Left ventricle myocardium inferior (tissue), 1 donor: Measurements from ENCODE around the gene HLA-DMA. TPM values are rescaled to one million over a fixed set of nuclear protein-coding genes. Genes with fewer than 3 reads are reported as not detected.

Experiments
- DNase-seq: peaks from one replicate; pipeline ENCODE4 v3.0.0-alpha.2; 2020
- H3K27ac ChIP-seq: fragments of 200-600 bp; replicated peaks from 2 replicates; pipeline ENCODE4 v1.8.0; 2021
- H3K27me3 ChIP-seq: fragments of 200-600 bp; 2 replicates; pipeline ENCODE4 v1.8.0; 2021; ENCODE audit warnings: low read depth
- H3K36me3 ChIP-seq: fragments of 200-600 bp; 2 replicates; pipeline ENCODE4 v1.8.0; 2021
- H3K4me1 ChIP-seq: fragments of 200-600 bp; 2 replicates; pipeline ENCODE4 v1.8.0; 2021
- H3K4me3 ChIP-seq: fragments of 200-600 bp; 2 replicates; pipeline ENCODE4 v1.8.0; 2021; ENCODE audit warnings: mild to moderate bottlenecking, moderate library complexity
- H3K9me3 ChIP-seq: fragments of 200-600 bp; replicated peaks from 2 replicates; pipeline ENCODE4 v1.8.0; 2021
- CTCF ChIP-seq: fragments of 200-600 bp; IDR thresholded peaks from 2 replicates; pipeline ENCODE4 v1.8.0; 2021; ENCODE audit warnings: antibody characterized with exemption, mild to moderate bottlenecking, borderline replicate concordance
- intact Hi-C: fragments of 100-400 bp; cut with micrococcal nuclease; formaldehyde crosslinking; loops from one replicate; pipeline ENCODE4 v1.11.0; 2022
- total RNA-seq: library from RNA; stranded (reverse); fragmentation: NEBNext Ultra II Directional; extraction: Animal tissue kit (Norgen Biotek cat#: 25700); gene quantifications from one replicate; pipeline ENCODE4 v1.2.1, GENCODE V29; 2021
- donor health status: DM: no; HTN: yes; CAD: no; lungs with severe emphysema.

HLA-DMA gene
- total RNA-seq, 1 donor from 2014 or later: 15.8 TPM

DNA sequence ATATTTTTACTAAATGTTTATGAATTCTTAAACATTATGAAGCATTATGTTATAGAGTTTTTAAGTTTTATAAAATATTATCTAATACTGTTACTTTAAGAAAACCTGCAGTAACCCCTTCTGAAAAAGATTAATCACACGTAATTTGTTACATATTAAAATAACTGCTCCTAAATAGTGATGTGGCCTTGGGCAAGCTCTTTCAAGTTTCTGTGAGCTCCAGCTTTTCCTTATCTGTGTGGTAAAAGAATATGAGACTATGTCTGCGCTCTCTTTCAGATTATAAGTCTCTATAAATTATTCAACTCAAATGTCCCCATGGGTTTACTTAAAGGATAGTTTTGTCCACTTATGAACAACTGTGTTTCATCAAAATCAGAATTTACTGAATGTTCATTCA lies 44.0 kb downstream of the HLA-DMA start:
- no peaks in the 10 kb centered on the region for H3K4me1 ChIP-seq
- DNase-seq: no peak
- no peak overlapping the region for H3K27ac ChIP-seq
- intact Hi-C loops: no loop called here
- no peaks in the 10 kb centered on the region for H3K36me3 ChIP-seq
- H3K27me3 ChIP-seq: peaks cover 19% of the 10 kb centered on the region
- no peak overlapping the region for H3K4me3 ChIP-seq
- H3K9me3 ChIP-seq: no peaks in the 10 kb centered on the region
- TF ChIP-seq CTCF: no peak

GRCh38 chr6:32906539-32906938 lies 46.4 kb downstream of the HLA-DMA start:
- H3K27me3 ChIP-seq: peaks cover 5% of the 10 kb centered on the region
- intact Hi-C loops: no loop called here
- no peaks in the 10 kb centered on the region for H3K36me3 ChIP-seq
- H3K4me1 ChIP-seq: no peaks in the 10 kb centered on the region
- no peak overlapping the region for H3K27ac ChIP-seq
- H3K4me3 ChIP-seq: no peak overlapping the region
- H3K9me3 ChIP-seq: no peaks in the 10 kb centered on the region
- DNase-seq: no peak
- no peak for TF ChIP-seq CTCF

- no peak overlapping the region for H3K27ac ChIP-seq
- DNase-seq: no peak
- peaks cover 7% of the 10 kb centered on the region for H3K36me3 ChIP-seq
- H3K27me3 ChIP-seq: no peaks in the 10 kb centered on the region
- TF ChIP-seq CTCF: no peak
- no peaks in the 10 kb centered on the region for H3K4me1 ChIP-seq
- intact Hi-C loops: no loop called here
- H3K4me3 ChIP-seq: no peak overlapping the region
- H3K9me3 ChIP-seq: no peaks in the 10 kb centered on the region
These were observed 47.8 kb downstream of the HLA-DMA start for GRCh38 chr6:32905078-32905477.

DNA sequence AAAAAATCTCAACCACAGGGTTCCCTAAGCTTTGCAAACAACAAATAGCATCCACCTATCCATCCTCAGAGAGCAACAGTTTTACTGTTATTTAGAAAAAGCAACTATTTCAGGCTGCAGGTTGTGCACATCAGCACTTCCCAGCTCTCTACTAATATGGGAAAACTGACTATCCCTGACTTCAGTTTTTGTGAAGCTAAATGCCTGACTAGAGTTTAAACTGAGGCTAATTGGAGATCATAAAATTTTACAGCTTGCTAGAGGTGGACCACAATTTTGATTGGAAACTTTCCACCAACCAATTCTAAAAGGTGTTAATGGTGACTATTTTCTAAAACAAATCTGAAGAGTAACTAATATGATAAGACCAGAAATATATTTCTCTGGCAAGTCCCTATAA lies 48.9 kb downstream of the HLA-DMA start:
- Histone ChIP-seq H3K4me1 (no peaks in the 10 kb centered on the region), H3K4me3 (no peak overlapping the region), H3K9me3 (no peaks in the 10 kb centered on the region), H3K36me3 (peaks cover 7% of the 10 kb centered on the region), H3K27me3 (no peaks in the 10 kb centered on the region), H3K27ac (no peak overlapping the region)
- intact Hi-C loops: no loop called here
- no peak for DNase-seq
- no peak for TF ChIP-seq CTCF

Other genes with a start within 250 kb of the HLA-DMA start
- gene HLA-DQA2, start 211.7 kb downstream of the HLA-DMA start, total RNA-seq: 1.8 TPM
- gene HLA-DQB2, start 189.6 kb downstream of the HLA-DMA start, total RNA-seq: 1.9 TPM
- gene HLA-DOB, start 136.1 kb downstream of the HLA-DMA start, total RNA-seq: not detected
- 22.4 TPM for gene TAP2, start 114.4 kb downstream of the HLA-DMA start, total RNA-seq
- 13.2 TPM for gene PSMB8, start 109.0 kb downstream of the HLA-DMA start, total RNA-seq
- gene TAP1, start 99.4 kb downstream of the HLA-DMA start, total RNA-seq: 15.5 TPM
- 13.4 TPM for gene PSMB9, start 98.9 kb downstream of the HLA-DMA start, total RNA-seq
- 9.1 TPM for gene HLA-DMB, start 12.1 kb downstream of the HLA-DMA start, total RNA-seq
- gene BRD2, start 15.5 kb upstream of the HLA-DMA start, total RNA-seq: 63.4 TPM
- gene HLA-DOA, start 56.5 kb upstream of the HLA-DMA start, total RNA-seq: 1.8 TPM
- 28.8 TPM for gene HLA-DPA1, start 120.6 kb upstream of the HLA-DMA start, total RNA-seq
- gene HLA-DPB1, start 122.9 kb upstream of the HLA-DMA start, total RNA-seq: 34.1 TPM
- gene COL11A2, start 239.4 kb upstream of the HLA-DMA start, total RNA-seq: 1.3 TPM
- 40.3 TPM for gene RXRB, start 247.6 kb upstream of the HLA-DMA start, total RNA-seq
- 50.5 TPM for gene SLC39A7, start 247.8 kb upstream of the HLA-DMA start, total RNA-seq